Upper lobe of right lung (tissue), 1 donor: ENCODE results near the gene PATL1. TPM values are rescaled to one million over a fixed set of nuclear protein-coding genes. Genes with fewer than 3 reads are reported as not detected.

Experiments
- ATAC-seq: fragments of 200-7000 bp; cut with Tn5 transposase; one replicate; pipeline ENCODE4 v1.9.1; 2020; ENCODE audit warnings: mild to moderate bottlenecking, moderate library complexity
- DNase-seq: peaks from one replicate; pipeline ENCODE4 v3.0.0-alpha.2; 2020
- H3K27ac ChIP-seq: fragments of 200-600 bp; one replicate; pipeline ENCODE4 v1.8.0; 2022
- H3K27me3 ChIP-seq: fragments of 200-600 bp; one replicate; pipeline ENCODE4 v1.8.0; 2022; ENCODE audit warnings: mild to moderate bottlenecking
- H3K36me3 ChIP-seq: fragments of 200-600 bp; one replicate; pipeline ENCODE4 v1.8.0; 2022
- H3K4me1 ChIP-seq: fragments of 200-600 bp; one replicate; pipeline ENCODE4 v1.8.0; 2022
- H3K4me3 ChIP-seq: fragments of 200-600 bp; one replicate; pipeline ENCODE4 v1.8.0; 2022; ENCODE audit warnings: mild to moderate bottlenecking
- H3K9me3 ChIP-seq: fragments of 200-600 bp; one replicate; pipeline ENCODE4 v1.8.0; 2022
- intact Hi-C: fragments of 100-400 bp; cut with DNase I; formaldehyde crosslinking; loops from one replicate; pipeline ENCODE4 v1.11.0; 2022
- total RNA-seq: library from RNA; stranded (reverse); fragmentation: NEBNext Ultra II Directional; extraction: Animal tissue kit (Norgen Biotek cat#: 25700); gene quantifications from one replicate; pipeline ENCODE4 v1.2.1, GENCODE V29; 2021
- TF ChIP-seq, protein P1 (sequence below): fragments of 200-600 bp; IDR thresholded peaks from one replicate; pipeline ENCODE4 v1.8.0; 2022; ENCODE audit warnings: antibody characterized with exemption
- donor health status: DM: no; HTN: yes; CAD: no; lungs with severe emphysema.

PATL1 gene
- total RNA-seq, 1 donor from 2014 or later = 35.9 TPM

DNA sequence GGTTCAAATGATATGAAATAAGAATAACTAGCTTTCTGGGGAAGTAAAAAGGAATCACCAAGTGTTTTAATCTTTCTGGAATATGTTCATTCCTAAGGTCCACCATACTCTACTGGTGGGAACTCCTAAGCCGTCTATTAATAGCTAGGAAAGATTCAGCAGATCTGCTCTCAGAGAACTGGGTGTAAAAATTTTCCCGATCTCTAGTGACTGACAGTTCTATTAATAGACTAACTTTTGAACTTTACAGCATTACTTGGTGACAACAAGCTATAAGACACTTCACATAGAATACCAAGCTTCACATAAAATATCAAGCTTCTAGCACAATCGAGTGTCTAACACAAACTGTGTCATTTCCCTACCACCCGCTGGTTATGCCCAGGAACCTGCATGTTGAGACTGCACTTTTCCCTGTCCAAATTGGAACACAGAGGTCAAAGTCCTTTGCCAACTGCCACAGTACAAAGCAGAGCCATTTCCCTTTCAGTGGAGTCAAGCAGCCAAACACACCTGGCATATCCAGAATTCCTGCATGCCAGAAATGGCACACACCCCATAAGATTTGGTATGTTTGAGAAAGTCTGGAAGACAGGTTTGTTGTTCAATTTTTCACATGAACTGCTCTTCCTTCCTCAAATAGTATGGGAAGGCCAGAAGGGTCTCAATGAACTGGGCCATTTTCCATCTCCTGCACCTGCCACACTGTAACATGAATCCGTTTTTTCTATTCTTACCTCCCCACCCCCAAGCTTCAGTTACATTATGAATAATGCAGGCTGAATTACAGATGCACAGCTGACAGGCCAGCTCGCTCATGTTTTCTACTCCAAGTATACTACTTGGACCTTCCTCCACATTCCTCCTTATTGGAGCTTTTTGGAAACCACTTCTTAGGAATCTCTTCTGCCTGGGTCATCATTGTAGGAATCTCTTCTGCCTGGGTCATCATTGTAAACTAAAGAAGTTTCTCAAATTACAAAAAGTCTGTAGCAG is 57.0 kb downstream of the PATL1 start:
- Histone ChIP-seq H3K27ac (no peak overlapping the region), H3K4me1 (peaks cover 35% of the 10 kb centered on the region), H3K9me3 (no peaks in the 10 kb centered on the region), H3K36me3 (peaks cover 36% of the 10 kb centered on the region), H3K27me3 (no peaks in the 10 kb centered on the region), H3K4me3 (no peak overlapping the region)
- TF ChIP-seq, protein P1, sequence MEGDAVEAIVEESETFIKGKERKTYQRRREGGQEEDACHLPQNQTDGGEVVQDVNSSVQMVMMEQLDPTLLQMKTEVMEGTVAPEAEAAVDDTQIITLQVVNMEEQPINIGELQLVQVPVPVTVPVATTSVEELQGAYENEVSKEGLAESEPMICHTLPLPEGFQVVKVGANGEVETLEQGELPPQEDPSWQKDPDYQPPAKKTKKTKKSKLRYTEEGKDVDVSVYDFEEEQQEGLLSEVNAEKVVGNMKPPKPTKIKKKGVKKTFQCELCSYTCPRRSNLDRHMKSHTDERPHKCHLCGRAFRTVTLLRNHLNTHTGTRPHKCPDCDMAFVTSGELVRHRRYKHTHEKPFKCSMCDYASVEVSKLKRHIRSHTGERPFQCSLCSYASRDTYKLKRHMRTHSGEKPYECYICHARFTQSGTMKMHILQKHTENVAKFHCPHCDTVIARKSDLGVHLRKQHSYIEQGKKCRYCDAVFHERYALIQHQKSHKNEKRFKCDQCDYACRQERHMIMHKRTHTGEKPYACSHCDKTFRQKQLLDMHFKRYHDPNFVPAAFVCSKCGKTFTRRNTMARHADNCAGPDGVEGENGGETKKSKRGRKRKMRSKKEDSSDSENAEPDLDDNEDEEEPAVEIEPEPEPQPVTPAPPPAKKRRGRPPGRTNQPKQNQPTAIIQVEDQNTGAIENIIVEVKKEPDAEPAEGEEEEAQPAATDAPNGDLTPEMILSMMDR = no peak
- ATAC-seq (no peak), DNase-seq (no peak)
- intact Hi-C loops = no loop called here

DNA sequence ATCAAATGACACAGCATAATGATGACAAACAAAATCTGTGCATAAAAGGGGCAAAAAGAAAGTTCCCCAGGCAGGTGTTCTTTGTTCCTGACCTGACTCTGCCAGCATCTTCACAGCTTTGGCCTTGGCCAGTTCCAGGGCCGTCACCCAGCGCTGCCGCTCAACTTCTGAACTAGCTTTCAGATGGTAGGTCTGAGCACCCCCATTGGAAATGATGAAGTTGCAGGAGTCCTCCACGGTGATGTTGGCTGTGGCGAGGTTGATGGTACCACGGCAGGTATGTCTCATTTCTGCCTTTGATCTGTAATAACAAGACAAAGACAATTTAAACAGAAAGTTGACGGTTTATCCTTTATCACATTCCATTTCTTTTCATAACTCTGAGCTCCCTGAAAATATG is 58.5 kb downstream of the PATL1 start:
- no peaks in the 10 kb centered on the region for H3K27me3 ChIP-seq
- intact Hi-C loops = no loop called here
- DNase-seq = no peak

DNA sequence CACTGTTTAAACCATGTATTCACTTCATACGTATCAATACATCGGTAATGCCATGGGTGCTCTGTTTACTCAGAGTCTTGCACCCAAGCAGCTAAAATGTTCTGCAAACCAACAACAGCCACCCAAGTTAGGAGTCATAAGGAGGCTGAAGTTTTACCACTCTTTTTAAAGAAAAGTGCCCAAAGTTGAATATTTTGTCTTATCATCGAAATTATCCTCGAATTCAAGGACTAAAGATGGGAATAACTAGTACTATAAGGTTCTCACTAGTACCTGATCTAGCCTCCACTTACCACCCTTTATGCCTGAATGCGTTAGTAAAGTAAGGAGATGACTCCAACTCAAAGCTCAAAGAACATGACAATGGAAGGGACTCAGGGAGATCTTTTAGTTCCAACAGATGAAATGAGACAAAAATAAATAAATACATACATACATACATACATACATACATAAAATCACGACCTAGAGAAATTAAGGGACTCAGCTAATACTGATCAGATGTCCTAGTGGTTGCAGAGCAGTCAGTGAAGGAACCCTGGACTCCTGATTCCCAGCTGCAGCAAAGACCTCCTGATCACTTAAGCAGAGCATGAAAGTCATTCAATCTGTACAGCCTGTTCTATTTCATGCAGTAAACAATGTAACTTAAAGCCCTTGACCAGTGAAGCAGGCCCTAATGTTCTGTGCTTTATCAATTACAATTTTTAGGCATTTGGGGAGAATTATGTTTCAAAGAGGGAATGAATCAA is 61.0 kb downstream of the PATL1 start:
- Histone ChIP-seq H3K27ac (no peak overlapping the region), H3K9me3 (no peaks in the 10 kb centered on the region), H3K36me3 (peaks cover 76% of the 10 kb centered on the region), H3K4me3 (no peak overlapping the region), H3K4me1 (peaks cover 18% of the 10 kb centered on the region), H3K27me3 (no peaks in the 10 kb centered on the region)
- TF ChIP-seq, protein P1 = no peak
- no peak for DNase-seq
- no peak for ATAC-seq
- intact Hi-C loops = no loop called here

More for the DNA sequence above, 58.5 kb downstream of the PATL1 start:
- ATAC-seq = no peak
- H3K9me3 ChIP-seq = no peaks in the 10 kb centered on the region
- H3K4me1 ChIP-seq = peaks cover 35% of the 10 kb centered on the region
- peaks cover 52% of the 10 kb centered on the region for H3K36me3 ChIP-seq
- TF ChIP-seq, protein P1 = no peak
- H3K27ac ChIP-seq = no peak overlapping the region
- H3K4me3 ChIP-seq = no peak overlapping the region

DNA sequence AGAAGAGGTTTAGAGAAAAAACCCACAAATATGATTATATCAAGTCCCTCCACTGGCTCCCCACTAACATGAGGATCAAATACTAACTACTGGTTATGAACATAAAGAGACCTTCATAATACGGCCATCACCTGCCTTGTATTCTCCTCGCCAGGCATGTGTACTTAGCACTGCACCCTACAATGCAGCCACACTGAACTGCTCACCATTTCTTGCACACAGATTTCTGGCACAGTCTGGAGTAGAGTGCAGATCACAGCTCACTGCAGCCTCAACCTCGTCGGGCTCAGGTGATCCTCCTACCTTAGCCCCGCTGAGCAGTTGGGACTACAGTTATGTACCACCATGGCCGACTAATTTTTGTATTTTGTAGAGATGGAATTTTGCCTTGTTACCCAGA is 66.4 kb downstream of the PATL1 start:
- Histone ChIP-seq H3K4me3 (no peak overlapping the region), H3K27ac (no peak overlapping the region), H3K36me3 (peaks cover 100% of the 10 kb centered on the region), H3K9me3 (no peaks in the 10 kb centered on the region), H3K4me1 (no peaks in the 10 kb centered on the region), H3K27me3 (no peaks in the 10 kb centered on the region)
- TF ChIP-seq, protein P1 = no peak
- DNase-seq (no peak), ATAC-seq (no peak)
- intact Hi-C loops = no loop called here

DNA sequence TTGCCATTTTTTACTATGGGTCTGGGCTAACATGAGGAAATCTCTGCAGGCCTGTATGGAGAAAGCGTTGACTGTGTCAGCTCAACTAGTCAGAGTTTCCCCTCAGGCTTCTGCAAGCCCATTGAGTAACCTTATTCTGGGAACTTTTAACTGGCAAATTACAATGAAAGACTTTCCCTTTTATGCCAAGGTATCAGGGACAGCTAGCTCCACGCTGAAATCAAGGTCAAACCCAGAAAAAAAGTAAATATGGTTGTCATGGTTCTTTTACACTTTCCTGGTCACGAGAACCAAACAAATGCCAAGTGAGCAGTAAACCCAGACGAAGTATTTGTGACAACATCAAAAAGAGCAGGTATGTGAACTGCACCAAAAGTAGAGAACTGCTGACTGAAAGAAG is 67.0 kb downstream of the PATL1 start:
- Histone ChIP-seq H3K36me3 (peaks cover 100% of the 10 kb centered on the region), H3K27ac (no peak overlapping the region), H3K27me3 (no peaks in the 10 kb centered on the region), H3K4me3 (no peak overlapping the region), H3K4me1 (no peaks in the 10 kb centered on the region), H3K9me3 (no peaks in the 10 kb centered on the region)
- no peak for ATAC-seq
- no peak for DNase-seq
- intact Hi-C loops = no loop called here
- TF ChIP-seq, protein P1 = no peak
